Forelimb muscle (tissue), 1 donor: ENCODE measurements around the gene KBTBD13. TPM values are rescaled to one million over a fixed set of nuclear protein-coding genes. Genes with fewer than 3 reads are reported as not detected.
"Not testable (repeated sequence)": the region's sequence is repeated elsewhere in the genome, so short reads cannot be mapped to it uniquely, and the experiment has no call there.

Experiments used
- DNase-seq: peaks from one replicate; pipeline ENCODE4 v3.0.0-alpha.2; 2013; ENCODE audit warnings: low read depth
- polyA plus RNA-seq: library from polyadenylated mRNA; unstranded; fragments of 120-200 nt; gene quantifications from one replicate; pipeline ENCODE4 v1.2.1, GENCODE V29; 2013; ENCODE audit not compliant: insufficient read length

Gene KBTBD13
- 2.0 TPM for polyA plus RNA-seq

- DNase-seq = no peak
These were observed at the start of gene KBTBD13 for GRCh38 chr15:65076486-65077290. KBTBD13 (plus strand) TSS chr15:65076746; CDS start chr15:65076816, 70 bp downstream.

- no peak for DNase-seq
These were observed 49.8 kb upstream of the KBTBD13 start for GRCh38 chr15:65026756-65027155.

GRCh38 chr15:65027593-65027992 is 49.0 kb upstream of the KBTBD13 start:
- DNase-seq = no peak

- no peak for DNase-seq
These were observed 48.2 kb upstream of the KBTBD13 start for GRCh38 chr15:65028338-65028737.

- peak; percentile 49 for DNase-seq
These were observed 47.4 kb upstream of the KBTBD13 start, which contains the start of gene MTFMT for GRCh38 chr15:65028921-65029735. MTFMT (minus strand) TSS chr15:65029639; CDS start chr15:65029613, 26 bp downstream.

- DNase-seq = no peak
These were observed 46.8 kb upstream of the KBTBD13 start for GRCh38 chr15:65029736-65030208.

GRCh38 chr15:65032801-65033537 is 43.6 kb upstream of the KBTBD13 start:
- no peak for DNase-seq

- no peak for DNase-seq
These were observed 42.8 kb upstream of the KBTBD13 start for GRCh38 chr15:65033659-65034269.

GRCh38 chr15:65034719-65035118 is 41.8 kb upstream of the KBTBD13 start:
- DNase-seq = no peak

- no peak for DNase-seq
These were observed 39.2 kb upstream of the KBTBD13 start for GRCh38 chr15:65037309-65037708.

GRCh38 chr15:65038428-65038827 is 38.1 kb upstream of the KBTBD13 start:
- DNase-seq = no peak

- no peak for DNase-seq
These were observed 37.7 kb upstream of the KBTBD13 start for GRCh38 chr15:65038836-65039235.

GRCh38 chr15:65040461-65040860 is 36.1 kb upstream of the KBTBD13 start:
- DNase-seq = no peak

- DNase-seq = no peak
These were observed 34.8 kb upstream of the KBTBD13 start for GRCh38 chr15:65041787-65042186.

GRCh38 chr15:65042776-65043327 is 33.7 kb upstream of the KBTBD13 start:
- DNase-seq = no peak

GRCh38 chr15:65044218-65044617 is 32.3 kb upstream of the KBTBD13 start:
- DNase-seq = not testable (repeated sequence)

GRCh38 chr15:65044724-65045481 is 31.6 kb upstream of the KBTBD13 start, which contains the start of gene SLC51B:
SLC51B (plus strand) TSS chr15:65045387; CDS start chr15:65050005, 4,618 bp downstream.
- no peak for DNase-seq

- DNase-seq = no peak
These were observed 28.3 kb upstream of the KBTBD13 start for GRCh38 chr15:65048241-65048640.

GRCh38 chr15:65049418-65049840 is 27.1 kb upstream of the KBTBD13 start:
- DNase-seq = peak; percentile 68

- no peak for DNase-seq
These were observed 26.3 kb upstream of the KBTBD13 start for GRCh38 chr15:65050270-65050669.
